GM21619 (cell line): Measurements from ENCODE around the gene TGM2.
A peak's percentile ranks its signal among the peaks of the same experiment; 100 is the strongest.

ENCODE experiments used
- ATAC-seq: cut with Tn5 transposase; IDR thresholded peaks from one replicate; pipeline ENCODE4 v1.9.1; 2021; ENCODE audit not compliant: unreplicated experiment

TGM2 gene

DNA sequence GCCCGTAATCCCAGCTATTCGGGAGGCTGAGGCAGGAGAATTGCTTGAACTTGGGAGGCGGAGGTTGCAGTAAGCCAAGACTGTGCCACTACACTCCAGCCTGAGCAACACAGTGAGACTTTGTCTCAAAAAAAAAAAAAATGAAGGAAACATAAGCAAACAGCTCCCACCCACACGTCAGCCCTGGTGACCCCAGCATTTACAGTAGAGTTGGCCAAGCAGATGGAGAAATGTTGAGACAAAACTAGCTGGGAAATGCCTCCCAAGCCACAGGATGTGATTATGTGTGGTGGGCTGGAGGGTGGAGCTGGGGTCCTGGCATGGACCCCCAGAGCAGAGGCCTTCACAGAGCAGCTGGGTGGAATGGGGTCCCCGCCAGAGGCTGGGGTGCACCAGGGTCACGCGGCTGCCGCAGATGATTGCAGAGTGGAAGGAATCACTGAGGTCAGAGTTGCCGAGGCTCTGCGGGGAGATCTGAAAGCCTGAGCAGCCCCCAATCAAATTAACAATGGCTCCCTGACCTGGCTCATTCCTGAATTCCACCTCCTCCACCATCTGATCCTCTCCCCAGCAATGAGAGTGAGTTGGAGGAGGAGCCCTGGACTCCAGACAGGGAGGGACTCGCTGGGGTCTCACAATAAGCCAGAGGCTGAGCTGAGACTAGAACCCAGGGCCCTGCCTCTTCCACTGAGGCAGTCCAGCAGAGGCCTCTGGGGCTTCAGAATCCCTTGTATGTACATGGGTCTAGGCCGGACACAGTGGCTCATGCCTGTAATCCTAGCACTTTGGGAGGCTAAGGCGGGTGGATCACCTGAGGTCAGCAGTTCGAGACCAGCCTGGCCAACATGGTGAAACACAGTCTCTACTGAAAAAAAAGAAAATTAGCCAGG is 34.7 kb upstream of the TGM2 start:
- no peak for ATAC-seq

DNA sequence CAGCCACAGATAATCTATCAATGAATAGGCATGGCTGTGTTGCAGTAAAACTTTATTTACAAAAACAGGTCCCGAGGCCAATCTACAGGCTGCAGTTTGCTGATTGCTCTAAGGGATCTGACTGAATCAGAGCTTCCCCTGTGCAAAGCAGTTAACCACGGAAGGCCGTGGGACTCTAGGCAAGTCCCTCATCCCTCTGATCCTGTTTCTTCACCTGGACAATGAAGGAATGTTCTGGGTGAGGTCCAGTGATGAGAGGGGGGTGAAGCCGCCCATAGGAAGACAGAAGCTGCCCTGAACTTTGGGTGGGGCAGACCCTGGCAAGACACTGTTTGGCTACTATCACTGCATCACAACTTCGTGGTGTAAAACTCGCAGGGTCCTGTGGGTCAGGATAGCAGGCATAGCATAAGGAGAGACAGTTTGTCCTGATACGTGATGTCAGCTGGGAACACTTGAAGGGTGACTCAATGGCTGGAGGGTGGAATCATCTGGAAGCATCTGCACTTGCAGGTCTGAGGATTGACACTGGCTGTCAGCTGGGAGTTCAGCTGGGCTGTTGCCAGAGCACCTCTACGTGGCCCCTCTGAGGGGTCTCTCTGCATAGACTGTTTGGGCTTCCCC is 33.3 kb upstream of the TGM2 start:
- ATAC-seq = no peak

DNA sequence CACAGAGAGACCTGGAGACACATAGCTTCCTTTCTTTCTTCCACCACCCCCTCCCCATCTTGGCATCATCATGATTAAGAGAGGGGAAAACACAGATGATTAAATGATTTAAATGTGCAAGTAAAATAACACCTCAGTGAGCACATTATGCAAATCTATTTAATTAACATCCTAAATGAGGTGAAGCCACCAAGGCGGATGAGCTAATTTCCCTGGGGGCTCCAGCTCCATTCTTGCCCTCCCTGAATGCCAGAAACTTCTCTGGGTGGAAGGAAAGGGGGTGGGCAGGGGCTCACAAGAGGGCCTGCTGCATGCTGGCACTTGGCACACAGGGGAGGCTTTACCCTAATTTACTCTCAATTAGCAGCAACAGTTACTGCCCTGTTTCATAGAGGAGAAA is 32.5 kb upstream of the TGM2 start:
- no peak for ATAC-seq

DNA sequence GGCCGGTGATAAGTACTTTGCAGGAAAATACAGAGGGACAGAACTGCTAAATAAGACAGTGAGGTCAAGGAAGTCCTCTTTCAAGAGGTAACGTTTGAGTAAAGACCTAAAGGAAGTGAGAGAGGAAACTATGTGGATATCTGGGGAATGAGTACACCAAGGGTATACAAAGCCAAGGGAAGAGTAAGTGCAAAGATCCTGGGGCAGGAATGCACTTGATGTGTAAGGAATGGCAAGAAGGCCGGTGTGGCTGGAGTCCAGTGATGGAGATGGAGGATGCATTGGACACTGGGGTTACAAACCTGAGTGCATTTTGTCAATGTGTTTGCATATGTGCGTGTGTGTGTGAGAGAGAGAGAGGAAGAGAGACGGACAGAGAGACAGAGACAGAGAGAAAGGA is 32.1 kb upstream of the TGM2 start:
- ATAC-seq = no peak

DNA sequence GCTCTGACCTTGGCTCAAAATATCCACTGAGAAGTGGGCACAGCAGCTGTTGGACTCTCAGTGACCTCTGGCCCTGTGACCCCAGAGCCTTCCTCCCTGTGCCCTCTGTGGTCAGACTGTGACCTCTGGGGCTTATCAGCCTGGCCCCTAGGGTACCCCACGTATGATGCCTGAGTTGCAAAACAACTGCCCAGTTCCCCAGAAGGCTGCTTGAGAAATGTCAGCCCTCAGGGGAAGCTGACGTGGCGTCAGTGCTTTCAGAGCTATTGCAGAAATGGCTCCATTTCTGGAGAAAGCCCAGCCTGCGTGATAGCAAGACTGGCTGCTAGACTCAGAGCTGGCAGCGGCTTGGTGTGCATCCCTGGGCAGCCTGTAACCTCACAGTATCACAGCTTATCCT is 31.5 kb upstream of the TGM2 start:
- ATAC-seq = no peak

DNA sequence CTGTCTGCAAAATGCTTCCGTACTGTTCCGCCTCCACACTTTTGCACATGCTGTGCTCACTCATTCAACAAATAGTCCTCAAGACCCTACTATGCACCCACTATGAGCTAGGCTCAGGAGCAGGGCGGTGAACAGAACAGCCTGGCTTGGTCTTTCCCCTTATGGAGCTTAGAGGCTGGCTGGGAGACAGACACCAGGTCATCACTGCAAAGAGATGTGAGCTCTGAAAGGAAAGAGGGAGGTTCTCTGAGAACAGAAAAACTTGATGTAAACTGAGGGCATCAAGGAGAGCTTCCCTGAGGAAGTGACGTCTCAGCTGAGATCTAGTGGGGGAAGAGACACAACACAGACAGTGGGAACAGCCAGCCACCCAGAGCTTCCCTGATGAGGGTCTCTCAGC is 31.0 kb upstream of the TGM2 start:
- ATAC-seq = no peak

DNA sequence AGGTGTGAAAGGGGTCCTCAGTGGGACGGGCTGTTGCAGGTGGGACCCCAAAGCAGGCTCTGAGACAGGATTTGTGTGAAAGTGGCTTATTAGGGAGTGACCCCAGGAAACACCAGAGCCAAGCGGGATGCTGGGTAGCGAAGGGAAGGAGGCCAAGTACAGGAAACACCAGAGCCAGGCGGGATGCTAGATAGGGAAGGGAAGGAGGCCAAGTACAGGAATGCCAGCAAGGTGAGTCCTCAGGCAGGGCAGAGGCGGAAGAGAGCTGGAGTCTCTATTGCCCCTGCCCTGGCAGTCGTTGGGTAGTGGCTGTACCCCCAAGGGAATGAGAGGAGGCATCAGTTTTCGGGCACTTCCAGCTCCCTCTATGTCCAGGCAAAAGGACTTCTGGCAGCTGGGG is 30.5 kb upstream of the TGM2 start:
- ATAC-seq = no peak

DNA sequence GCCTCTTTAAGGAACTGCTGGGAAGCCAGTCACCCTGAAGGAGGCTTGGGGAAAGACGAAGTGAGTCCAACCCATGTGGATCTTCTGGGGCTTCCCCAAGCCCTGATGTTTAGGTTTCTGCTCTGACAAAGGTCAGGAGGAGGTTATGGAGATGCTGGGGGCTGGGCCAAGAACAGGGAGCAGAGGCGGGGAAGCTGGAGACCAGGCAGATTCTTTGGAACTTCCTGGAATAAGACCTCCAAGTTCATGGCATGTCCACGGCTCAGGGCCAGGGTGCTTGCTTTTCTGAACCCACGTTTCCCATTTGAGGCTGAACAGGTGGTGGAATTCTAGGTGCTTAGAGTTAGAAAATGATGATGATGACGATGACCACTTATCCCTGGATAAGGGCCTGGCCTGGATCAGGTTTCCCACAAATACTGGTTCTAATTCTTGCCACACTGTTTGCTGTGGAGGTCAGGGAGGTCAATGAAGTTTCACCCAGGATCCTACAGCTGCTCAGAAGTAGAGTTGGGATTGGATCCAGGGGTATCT is 30.0 kb upstream of the TGM2 start:
- ATAC-seq = no peak

DNA sequence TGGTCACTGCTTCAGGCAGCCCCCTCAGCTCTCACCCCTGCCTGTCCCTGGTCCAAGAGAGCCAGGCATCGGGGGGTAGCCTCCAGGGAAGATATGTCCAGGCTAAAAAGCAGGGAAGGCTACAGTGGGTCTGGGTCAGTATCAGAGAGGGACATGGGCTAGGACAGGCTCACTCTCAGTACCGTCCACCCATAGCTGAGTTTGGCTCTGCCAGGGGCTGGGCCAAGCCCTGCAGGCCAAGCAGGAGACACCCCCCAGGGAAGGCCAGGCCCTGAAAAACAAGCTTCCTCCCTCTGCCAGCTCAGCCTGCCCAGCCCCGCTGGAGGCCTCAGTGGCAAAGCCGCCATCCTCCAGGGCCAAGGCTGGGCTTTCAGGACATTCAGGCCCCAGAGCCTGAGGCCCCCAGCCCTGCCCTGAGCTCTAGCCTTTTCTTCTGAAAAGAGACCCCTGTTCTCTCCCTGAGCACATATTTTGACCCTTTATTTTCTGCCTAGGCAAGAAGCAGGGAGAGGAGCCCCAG is 28.6 kb upstream of the TGM2 start:
- ATAC-seq = no peak

DNA sequence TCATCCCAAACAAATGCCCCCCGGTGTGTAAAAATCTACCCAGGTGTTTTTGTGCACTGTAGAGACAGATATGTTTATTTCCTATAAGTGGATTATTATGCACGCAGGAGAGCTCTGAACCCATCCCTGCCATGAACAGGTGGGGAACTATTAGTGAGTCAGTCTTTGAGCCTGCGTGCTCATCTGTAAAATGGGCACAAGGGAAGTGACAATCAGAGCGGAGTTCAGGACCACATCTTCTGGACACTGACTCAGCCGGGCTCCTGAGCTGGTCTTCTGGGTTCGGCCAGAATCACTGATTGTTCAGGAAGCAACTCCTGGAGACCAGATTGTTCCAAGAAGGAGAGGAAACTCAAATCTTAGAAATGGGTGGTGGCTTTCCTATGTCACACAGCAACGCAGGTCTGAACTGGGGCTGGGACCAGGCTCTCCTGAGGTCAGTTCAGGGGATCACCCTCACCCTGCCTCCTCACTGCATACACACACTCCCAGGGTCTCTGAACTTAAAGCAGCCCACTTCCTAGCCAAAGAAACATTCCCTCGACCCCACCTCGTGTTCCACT is 27.3 kb upstream of the TGM2 start:
- no peak for ATAC-seq

DNA sequence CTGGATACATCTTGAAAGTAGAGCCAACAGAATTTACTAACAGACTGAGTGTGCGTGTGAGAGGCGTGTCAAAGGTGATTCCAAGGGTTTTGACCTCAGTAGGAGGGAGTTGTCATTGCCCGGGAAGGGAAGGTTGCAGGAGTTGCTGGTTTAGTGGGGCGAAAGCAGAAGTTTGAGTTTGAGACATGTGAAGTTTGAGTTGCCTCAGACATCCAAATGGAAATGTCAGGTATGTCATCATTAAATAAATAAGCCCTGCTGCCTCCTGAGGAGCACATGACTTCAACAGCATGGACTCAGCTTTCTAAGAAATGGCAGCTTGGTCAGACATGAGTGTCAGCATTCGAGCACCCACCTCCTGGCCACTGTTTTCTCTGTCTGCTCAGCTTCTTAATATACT is 26.6 kb upstream of the TGM2 start:
- no peak for ATAC-seq

DNA sequence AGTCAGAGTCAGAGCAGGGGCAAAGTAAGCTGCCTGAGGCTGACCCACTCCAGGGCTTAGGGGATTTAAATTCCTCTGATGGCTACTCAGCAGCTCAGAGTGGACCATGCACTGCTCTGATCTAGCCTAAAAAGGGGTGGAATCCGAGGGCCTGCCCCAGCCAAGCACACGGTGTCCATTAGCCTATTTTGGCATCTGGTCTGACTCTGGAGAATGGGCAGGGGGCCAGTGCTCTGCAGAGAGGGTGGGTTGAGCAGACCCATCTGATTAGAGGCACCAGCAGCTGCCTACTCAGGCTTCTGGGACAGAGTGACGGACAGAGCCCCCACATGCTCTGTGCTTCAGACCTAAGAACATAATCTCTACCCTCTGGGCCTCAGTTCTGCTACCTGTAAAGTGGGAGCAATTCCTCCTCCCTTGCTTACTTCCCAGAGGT is 25.9 kb upstream of the TGM2 start:
- ATAC-seq = no peak

DNA sequence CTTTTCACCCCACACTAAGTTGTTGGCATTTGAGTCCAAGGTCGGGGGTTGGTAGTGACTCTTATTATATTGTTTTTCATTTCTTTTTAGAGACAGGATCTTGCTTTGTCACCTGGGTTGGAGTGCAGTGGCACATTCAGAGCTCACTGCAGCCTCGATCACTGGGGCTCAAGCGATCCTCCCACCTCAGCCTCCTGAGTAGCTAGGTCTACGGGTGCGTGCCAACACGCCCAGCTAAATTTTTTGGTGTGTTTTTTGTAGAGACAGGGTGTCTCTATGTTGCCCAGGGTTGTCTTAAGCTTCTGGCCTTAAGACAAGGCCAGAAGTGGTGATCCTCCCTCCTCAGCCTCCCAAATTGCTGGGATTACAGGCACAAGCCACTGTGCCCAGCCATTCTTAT is 25.1 kb upstream of the TGM2 start:
- ATAC-seq = no peak

DNA sequence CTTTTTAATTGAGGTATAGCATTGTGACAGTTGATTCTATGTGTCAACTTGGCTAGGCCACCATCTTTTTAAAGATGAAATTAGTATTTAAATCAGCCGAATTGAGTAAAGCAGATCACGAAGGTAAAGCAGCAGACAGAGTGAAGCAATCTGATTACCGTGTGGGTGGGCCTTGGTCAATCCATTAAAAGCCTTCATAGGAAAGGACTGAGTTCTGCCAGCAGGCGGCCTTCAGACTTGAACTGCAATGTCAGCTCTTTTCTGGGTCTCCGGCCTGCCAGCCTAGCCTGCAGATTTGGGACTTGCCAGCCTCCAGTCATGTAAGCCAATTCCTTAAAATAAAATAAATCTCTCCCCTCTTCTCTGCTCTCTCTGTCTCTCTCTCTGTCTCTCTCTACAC is 22.4 kb upstream of the TGM2 start:
- ATAC-seq = no peak

DNA sequence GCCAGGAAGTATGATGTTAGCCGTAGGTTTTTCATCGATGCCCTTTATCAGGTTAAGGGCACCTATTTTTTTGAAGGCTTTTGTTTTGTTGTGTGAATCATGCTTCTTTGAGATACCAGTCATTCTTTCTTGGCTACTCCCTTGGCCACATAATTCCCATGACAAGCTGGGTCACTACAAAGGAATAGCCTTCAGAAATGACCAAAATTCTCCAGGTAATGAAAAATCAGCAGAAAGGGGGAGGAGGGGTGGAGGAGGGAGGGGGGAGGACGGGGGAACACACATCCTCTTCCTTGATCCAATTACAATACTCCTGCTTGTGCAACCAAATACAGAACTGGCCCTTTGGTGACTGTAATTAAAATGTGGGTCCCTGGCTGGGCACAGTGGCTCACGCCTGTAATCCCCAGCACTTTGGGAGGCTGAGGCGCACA is 21.7 kb upstream of the TGM2 start:
- no peak for ATAC-seq

DNA sequence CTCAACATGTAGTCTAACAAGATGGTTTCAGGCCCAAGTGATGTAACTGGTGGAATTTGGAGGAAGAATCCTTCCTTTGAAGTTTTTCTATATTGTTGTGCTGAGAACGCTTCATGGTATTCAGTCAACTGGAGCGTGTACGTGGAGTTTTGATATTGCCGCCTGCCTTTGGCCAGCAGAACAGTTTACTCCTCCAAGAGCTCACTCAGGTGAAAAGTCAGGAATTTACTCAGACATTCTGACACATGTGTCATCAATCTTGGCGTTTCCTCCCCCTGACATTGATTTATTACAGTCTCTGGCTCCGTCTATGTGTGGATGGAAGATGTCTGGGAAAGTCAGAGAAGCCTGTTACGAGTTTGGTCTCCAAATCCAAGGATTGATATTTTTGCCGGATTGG is 19.0 kb upstream of the TGM2 start:
- no peak for ATAC-seq

DNA sequence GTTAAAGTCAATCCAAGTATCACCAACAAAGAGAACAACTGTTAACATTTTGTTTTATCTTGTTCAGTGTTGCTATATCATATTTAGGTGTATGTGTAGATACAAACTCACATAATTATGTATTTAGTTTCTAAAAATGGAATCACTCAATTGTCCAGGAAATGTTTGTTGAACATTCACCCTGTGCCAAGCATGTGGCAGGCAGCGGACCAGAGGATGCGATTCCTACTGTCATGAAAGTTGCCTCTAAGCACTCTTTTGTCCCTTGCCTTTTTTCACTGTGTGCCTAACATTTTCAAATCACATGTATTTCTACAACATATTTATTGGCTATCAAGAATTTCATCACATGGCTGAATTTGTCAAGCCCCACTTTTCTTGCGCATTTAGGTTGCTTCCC is 16.9 kb upstream of the TGM2 start:
- ATAC-seq = no peak

DNA sequence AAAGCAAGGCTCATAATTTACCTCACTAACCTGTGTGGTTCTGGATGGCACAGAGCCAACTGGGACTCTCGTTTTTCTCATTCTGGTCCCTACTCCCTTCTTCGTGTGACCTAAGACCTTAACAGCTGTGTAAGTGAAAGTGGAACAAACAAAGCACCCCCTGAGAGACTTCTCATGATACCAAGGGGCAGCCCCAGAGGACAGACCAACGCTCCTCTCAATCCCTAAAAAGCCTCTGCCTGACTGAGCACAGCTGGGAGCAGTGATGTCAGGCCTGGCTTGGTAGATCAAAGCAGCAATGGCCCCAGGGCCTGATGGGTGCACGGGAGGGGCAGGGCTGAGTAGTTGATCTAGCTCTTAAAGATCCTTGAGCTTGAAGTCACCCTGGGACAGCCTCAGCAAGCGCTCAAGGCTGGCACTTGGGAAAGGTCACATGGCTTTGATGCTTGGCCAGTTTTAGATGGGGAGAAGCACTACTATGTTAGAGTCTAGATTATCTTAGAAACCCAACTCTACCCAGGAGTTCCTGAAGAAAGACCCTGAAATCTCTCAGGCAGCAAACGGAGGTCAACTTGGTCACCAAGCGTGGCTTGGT is 16.2 kb upstream of the TGM2 start:
- peak; percentile 85 for ATAC-seq

DNA sequence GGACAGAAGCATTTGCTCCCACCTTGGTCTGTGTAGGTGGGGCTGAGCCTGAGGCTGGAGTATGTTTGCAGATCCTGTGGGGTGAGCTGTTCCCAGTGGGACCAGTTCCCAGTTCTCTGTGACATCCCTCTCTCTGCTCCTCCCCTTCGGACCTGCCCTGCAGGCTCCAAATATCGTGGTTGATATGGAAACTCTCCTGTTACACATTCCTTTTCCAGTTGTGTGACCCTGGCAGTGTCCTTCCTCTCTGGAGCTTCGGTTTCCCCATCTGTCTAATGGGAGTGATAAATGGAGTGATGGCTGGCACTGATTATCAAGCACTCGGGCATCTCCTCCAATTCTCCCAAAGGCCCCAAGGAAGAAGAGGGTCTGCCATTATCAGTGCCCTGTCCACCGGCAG is 15.7 kb upstream of the TGM2 start:
- ATAC-seq = no peak

DNA sequence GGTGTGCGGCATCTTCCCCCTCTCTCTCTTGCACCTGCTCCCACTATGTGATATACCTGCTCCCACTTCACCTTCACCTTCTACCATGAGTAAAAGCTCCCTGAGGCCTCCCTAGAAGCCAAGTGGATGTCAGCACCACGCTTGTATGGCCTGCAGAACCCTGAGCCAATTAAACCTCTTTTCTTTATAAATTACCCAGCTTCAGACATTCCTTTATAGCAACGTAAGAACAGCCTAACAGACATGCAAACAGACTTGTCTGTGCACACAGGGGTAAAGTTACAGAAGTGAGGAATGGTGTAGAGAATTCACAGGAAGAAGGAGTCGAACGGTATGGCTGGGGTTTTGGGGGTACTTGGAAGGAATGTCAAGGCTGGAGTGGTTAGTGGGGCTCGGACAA is 14.8 kb upstream of the TGM2 start:
- no peak for ATAC-seq

DNA sequence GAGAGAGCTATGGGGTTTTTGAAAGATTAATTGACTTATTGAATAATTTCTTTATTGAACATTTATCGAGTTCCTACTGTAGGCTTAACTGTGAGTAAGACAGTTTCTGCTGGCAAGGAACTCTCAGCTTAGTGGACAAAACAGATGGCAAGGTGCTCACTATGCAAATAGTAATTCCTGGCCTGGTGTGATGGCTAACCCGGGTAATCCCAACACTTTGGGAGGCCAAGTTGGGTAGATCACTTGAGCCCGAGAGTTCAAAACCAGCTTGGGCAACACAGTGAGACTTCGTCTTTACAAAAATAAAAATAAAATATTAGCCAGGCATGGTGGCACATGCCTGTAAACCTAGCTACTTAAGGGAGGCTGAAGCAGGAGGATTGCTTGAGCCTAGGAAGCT is 13.5 kb upstream of the TGM2 start:
- no peak for ATAC-seq
